KBM-7 (cell line): ENCODE results near the gene KRT4.

Experiments
- DNase-seq: peaks from one replicate; pipeline ENCODE4 v3.0.0-alpha.2; 2015
- in situ Hi-C: fragments of 300-500 bp; cut with MboI; formaldehyde crosslinking; loops from 2 replicates; pipeline ENCODE4 v1.14.3; 2020; ENCODE audit warnings: low sequenced_read_pairs, low pct_unique_long_range_greater_than_20kb, mixed read lengths

KRT4 gene

DNA sequence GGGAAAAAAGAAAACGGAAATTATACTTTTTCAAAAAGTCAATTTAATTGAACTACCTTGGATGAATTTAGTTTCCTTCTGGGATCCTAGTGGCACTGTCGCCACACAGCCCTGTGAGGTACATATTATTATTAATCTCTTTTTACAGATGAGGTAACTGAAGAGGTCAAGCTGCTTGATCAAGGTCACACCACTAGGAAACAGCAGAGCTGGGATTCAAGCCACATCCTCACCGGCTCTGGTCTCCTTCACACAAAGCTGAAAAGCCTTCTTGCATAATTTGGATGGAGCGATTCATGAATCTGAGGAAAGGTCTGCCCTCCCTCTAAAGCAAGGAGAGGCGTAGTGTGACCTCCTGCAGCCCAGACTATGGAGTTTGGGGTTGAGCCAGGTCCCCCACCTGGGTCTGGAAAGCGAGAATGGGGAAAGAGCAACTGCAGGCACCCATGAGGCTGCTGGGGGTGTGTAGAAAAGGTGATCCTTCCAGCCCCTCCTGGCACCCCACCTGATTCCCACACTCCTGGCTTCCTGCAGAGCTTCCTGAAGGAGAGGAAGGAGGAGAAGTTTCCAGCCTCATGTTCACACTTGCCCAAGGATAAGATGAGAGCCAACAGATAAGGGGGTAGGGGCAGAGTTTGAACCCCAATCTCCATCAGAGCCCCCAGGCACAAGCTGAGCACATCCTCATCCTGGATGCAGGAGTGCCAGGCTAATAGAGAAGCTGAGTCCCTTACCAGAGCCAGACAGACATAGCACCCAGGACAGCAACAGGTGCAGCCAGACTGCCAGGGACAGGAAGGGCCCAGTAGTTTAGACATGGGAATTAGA, 24.1 kb upstream of the KRT4 start:
- DNase-seq = no peak
- in situ Hi-C loops = no loop called here

DNA sequence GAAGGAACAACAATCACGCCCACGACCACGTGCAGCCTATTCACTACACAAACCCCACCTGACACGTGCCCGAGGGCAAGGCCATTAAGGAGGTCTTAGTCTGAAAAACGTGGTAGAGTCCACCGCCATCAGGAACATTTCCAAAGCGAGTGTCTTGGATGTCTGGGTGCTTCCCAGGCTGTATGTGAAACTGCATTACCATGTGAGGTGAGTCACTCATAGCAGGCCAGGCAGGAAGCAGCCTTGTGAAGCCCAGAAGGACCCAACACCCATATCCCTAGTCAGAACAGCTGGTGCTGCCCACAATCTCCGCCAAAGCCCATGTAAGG, 23.5 kb upstream of the KRT4 start:
- DNase-seq = no peak
- in situ Hi-C loops = no loop called here

DNA sequence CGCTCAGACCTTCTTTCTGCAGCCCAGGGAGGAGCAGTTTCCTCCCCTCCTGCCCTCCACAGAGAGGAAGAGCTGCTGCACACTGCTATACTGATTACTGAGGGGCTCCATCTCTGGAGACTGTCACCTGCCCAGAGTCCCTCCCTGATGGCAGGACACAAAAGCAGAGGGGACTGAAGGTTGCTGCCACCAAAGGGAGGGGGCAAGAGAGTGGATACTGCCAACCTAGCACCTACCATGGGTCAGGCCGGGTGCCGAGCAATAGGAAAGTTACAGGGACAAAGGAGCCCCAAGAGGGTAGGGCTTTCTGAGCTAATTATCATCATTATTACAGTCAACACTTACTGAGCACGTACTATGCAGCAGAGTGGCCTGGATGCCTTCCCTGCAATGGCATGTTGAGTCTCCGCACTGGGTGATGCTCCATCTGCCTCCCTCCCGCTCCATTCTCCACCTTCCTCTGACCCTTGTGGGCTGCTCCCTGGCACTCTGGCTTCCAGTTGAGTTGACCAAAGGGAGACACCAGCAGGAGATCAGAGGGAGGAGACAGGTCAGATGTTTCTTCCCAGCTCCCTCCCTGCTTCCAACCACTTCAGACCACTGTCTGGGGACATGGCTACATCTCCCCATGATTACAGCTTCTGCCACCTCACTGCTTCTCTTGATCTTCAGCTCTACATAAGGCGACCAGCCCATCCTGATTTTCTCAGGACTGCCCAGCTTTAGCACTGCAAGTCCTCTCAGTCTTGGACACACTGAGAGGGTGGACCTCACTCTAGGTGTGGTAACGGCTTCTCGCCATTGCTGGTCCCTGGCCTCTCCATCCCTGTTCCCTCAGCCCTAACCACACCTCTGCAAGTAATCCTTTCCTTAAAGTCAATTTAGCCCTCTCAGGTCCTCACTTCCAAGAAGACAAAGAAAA, 22.8 kb upstream of the KRT4 start:
- no peak for DNase-seq
- in situ Hi-C loops = no loop called here

DNA sequence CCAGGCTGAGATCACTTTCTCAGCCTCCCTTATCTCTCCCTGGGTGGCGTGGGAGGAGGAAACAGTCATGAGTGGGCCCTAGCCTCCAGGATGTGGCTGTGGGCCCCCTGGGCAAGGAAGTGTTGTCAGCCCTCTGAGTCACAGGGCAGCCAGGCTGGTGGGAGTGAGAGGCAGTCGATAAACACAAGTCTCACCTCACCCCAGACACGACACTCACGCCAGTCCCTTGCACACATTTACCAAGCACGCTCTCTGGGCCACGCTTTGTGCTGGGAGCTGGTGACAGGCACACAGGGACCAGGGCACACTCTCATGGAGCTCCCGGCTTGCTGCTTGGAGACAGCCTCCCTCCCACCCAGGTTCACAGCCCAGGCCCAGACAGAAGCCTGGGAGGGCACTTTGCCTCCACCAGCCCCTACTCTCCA, 22.1 kb upstream of the KRT4 start:
- in situ Hi-C loops = no loop called here
- DNase-seq = no peak

DNA sequence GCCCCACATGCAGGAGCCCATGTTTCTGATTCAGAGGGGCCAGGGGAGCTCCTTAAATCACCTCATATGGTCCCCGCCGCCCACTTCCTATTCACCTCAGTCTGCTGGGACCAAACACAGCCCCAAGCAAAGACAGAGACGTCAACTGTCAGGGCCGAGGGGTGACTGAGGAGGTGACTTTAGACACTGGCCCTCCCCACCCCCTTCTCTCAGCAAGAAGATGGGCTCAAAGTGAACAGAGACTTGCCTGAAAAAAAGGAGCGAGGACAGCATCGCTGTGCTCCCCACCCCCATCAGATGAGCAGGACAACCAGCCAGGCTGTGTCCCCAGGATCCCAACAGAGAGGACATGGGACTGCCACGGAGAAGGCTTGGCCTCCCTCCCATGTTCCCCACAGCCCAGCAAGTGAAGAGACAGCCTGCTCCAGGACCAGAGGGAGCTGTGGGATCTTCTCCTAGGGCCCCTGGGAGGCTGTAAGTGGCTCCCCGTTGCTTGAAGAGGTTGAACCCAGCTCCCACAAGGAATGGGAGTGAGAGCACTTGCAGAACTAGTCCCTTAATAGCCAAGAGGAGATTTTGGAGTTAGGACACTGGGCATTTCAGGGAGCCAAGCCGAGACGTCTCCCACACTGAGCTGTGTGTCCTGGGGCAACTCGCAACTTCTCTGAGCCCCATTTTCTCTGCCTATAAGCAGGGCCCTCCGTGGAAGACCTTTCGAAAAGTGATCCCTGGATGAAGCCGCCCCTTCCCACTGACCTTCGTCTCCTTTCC, 21.5 kb upstream of the KRT4 start:
- in situ Hi-C loops = no loop called here
- DNase-seq = no peak

DNA sequence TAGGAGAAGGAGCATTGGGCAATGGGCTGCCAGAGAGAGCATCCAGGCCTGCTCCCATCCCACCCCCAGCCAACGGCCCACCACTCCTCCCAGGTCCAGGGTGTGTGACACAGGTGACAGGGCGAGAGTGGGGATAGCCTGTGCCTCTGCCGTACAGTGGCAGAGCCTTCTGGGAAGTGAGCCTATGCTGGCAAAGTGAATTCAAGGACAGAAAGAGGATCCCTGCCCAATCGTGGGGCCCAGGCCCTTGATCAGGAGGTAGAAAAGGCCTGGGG, 20.7 kb upstream of the KRT4 start:
- in situ Hi-C loops = no loop called here
- DNase-seq = no peak

DNA sequence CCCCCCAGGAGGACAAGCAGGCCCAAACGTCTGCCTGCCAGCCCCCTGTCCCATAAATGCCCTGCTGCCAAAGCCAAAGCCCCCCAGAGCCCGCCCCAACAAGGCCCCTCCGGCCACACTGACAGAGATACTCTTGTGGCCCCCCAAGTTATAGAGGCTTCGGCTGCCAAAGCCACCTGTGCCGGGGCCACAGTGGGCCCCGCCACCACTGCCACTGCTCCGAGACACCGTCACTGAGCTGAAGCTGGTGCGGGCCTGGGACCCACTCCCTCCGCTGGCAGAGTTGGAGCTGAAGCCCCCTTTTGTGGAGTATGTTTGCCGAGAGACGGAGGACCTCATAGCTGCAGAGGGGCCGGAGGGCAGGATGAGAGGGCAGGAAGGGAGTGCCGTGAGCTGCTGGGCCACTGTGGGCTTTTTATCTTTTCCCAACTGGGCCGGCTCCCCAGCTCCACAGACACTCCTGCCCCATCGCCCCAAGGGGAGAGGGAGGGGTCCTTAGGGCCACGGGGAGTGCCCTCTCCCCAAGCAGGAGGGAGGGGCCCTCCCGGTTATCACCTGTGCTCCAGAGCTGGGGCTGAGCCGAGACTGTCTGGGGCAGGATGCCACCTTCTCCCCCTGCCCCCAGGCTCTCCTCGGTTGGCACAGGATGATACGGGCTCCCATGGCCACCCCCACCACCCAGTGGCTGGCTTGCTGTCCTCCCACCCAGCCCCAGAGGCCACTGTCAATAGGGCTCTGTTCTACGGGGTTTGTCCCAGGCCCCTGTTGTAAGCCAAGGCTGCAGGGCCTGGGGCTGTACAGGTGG, 20.2 kb upstream of the KRT4 start, which contains the start of gene KRT79:
Gene KRT79, minus strand, starts transcription at position 390 of the 805 bp plus-strand sequence. Its CDS starts 51 bp downstream, at position 339.
- DNase-seq = no peak
- in situ Hi-C loops = no loop called here

DNA sequence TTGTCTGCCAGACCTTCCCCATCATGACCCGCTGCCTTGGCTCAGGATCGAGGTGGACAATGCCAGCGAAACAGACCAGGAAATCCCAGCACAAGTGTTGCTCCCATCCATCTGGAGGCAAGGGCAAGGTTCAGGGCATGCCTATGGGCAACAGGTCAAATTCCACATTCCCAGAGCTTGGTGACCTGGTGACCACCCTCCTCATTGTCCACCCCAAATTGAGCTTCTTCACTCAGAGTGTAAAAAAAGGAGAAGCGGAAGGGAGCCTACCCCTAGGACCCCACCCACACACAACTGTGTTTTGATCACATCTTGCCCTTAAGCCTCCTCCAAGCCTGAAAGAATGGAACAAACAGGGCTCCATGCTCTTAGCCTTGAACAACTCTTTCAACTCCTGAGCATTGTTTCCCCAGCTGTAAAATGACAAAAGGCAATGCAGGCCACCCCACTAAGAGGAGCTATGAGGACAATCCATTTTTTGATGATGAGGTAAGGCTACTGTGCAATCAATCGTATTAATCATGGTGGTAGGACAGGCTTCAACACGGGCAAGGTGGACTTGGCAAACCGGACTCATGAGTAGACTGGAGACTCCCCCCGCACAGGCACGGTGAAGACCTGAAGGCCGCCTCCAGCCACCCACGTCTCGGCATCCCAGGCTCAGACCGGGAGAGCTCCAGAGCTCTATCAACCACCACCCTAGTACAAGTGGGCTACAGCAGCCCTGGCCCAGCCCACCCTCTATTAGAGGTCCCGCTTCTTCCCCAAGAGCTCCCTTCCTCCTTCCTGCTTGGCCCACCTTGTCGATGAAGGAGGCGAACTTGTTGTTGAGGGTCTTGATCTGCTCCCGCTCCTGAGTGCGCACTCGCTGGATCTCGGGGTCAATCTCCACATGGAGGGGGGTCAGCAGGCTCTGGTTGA, 19.3 kb upstream of the KRT4 start:
- in situ Hi-C loops = no loop called here
- DNase-seq = no peak

DNA sequence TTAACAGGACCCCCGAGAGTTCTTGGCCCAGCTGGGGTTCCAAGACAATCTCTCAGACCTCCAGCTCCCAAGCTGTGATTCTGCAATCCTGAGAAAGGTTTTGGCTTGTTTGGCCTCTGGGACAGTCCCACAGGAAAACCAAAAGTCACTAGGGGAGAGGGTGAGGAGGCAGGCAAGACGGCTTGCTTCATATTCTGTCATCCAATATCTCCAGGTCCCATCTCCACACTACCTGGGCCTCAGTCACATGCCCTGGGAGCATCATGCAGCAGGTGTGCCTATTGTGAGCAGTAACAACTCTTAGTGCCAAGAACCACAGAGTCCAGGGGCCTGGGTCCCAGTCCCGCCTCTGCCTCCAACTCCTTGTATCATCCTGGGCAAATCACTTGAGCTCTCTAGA, 18.5 kb upstream of the KRT4 start:
- in situ Hi-C loops = no loop called here
- DNase-seq = no peak

DNA sequence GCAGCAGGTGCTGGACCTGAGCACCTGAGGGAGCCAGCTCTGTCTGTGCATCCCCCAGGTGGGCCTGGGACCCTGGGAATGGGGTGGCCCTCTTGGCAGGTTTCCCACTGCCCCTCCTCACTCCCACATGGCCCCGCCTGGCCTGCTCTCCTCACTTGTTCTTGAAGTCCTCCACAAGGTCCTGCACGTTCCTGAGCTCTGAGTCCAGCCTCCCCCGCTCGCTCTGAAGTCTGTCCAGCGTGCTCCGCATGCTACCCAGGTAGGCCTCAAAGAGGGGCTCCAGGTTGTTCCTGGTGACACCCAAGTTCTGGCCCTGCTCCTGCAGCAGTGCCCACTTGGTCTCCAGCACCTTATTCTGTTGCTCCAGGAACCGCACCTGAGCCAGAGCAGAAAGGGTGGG, 17.3 kb upstream of the KRT4 start:
- no peak for DNase-seq
- in situ Hi-C loops = no loop called here

DNA sequence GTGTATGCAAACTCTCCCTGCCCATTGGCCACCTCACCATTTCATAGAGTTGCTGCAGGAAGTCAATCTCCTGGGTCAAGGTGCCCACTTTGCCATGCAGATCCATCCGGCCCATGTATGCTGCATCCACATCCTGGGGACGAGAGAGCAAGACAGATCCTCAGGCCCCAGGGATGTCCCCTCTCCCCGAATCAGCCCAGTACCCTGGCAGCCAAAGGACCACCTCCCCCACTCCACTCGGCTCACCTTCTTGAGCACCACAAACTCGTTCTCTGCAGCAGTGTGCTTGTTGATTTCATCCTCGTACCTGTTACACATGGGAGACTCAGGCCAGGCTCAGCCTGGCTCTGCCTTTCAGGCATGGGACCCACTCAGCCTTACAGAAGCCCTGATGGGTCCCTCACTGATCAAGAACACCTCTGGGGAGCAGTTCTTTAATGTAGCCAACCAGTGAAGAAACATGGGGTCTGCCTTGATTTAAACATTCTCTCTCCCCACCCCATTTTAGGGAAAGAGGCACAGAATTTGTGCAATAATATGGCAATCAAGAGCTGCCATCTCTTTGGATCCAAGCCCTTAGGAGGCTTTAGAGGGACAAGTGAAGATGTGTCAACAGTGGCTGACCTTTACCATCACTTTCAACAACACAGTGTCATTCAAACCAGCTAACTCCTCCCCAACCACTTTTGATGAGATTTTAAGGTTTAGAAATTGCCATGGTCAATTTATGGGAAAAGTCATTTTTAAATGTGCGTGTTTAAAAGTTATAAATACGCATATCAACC, 16.3 kb upstream of the KRT4 start:
- in situ Hi-C loops = no loop called here
- no peak for DNase-seq

DNA sequence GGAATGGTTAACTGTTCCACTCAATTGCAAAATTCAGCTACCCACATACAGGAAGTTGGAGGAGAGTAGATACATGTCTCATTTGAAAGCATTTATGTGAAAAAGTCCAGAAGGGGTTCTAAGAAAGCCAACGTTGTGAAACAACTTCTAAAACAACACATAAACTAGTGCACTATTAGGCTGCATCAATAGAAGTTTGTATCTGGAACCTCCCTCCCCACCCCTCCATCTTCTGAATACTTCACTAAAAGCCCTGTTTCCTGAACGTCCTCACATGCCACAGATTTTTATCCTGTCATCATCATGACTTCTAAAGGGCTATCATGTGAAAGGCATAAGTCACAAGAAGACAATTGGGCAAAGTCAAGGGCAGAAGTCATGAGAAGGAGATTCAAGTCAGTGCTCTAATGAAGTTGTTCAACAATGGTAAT, 14.7 kb upstream of the KRT4 start:
- DNase-seq = no peak
- in situ Hi-C loops = no loop called here

DNA sequence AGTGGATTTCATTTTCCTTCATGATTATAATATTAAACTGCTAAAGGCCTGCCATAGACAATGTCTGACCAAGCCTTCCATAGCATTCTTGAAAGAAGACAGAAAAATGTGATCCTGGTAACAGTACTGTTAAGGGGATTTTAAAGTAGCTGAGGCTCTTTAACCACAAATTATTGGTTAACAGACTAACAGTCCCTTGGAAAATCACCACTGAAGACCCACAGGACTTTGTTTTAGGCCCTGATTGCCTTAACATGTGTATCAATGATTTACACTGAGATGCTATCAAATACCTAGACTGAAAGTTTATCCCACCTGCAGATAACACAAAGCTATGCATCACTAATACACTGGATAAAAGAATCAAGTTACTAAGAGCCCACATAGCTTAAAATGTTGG, 14.2 kb upstream of the KRT4 start:
- in situ Hi-C loops = no loop called here
- DNase-seq = no peak

DNA sequence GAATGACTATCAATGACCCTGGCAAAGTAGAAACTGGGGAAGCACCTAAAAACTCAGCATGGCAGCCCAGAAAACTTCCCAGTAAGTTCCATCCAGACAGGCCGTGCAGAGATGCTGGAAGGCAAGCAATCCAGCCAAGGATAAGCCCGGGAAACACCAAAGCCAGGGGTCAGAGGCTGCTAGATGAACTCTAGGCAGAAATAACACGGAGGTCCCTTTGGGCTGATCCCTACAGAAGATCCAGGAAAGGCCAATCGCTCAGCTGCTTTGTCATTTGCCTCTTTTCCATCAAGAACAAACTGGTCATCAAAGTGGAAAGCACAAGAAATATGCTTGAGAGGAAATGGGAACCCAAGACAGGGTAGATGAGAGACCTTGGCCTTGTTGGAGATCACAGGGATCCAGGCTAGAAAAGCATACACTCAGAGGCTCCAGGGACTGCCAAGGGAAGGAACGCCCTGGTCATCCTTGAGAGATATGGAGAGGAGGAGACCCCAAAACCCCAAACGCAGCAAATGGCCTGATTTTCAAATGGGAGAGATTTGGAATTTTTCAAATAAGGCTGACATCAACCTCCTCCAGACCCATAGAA, 13.7 kb upstream of the KRT4 start:
- no peak for DNase-seq
- in situ Hi-C loops = no loop called here

DNA sequence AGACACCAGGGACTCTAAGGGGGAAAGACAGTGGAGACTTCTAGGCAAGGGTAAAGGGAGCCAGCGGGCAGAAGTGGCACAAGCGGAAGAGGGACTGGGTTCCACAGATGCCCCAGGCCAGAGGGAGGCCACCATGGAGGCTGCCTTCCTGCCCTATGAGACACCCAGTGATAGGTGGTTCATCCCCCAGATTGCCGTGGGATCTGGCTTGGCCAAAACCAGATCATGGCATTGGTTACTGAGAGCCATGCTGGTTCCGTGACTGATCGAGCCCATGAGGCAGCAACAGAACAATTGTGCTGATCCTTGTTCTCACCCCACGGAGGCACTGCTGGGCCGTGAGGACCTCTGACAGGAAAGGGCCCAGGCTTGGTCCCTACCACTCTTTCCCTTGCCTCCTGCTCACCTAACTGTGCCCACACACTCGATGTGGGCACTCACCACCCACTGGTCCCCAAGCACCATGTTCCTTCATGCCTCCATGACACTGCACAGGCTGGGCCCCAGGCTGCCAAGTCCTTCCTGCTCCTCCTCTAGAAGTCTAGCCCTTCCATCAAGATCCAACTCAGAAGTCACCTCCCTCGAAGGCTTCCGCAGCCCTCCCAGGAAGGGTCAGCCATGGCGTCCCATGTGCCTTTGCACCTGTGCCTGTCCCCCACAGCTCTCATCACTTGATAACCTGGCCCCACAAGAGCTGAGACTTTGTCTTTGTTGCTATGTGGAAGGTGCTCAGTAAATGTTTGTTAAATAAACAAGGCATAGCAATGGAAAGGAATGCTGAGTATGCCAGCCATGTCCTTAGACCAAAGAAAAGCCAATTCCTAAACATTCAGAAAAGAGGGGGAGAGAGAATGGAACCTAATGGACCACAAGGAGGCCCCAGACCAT, 12.9 kb upstream of the KRT4 start:
- no peak for DNase-seq
- in situ Hi-C loops = no loop called here

DNA sequence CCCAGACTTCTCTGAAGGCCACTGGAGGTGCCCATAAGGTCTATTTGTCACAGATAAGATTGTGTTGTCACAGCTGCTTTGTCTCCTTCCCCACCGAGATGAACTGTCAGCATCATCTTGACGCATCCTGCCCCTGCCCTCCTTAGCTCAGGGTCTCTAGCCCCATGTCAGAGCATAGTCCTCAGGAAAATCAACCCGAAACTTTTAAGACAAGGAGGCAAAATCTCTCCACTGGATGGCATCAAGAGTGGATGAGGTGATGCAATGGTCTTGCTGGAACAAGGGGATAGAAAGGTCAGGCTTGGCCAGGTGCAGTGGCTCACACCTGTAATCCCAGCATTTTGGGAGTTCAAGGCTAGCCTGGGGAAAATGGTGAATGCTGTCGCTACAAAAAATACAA, 12.0 kb upstream of the KRT4 start:
- in situ Hi-C loops = no loop called here

More for the DNA sequence above, 12.0 kb upstream of the KRT4 start:
- DNase-seq = no peak
